ENCODE results near the gene MNT.

The MNT gene

DNA sequence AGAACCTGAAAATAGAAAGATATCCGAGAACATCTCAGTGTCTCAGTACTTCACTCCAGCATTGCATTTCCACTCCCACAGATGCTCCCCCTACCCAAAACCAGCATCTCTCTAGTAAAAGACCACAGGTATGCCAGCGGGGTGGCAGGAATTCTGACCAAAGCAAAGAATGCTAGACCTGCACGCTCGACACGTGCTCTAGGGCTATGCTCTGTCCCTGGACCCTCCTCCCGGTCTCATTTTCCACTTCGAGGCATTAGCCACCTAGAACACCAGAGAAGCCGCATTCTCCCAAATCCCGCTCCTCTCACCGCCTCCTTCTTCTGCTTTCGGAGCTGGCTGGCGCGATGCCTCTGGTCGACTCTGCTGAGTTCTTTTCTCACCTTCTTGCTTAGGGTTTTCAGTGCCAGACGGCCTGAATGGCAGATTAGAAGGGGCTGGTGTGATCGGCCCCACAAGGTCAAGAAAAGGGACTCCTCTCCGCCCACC lies 65.1 kb downstream of the MNT start:
- DNase-seq = peak; percentile 12
- ATAC-seq = no peak

More for the DNA sequence above, 65.1 kb downstream of the MNT start:
- Mint-ChIP-seq H3K4me3 (no peak overlapping the region), H3K9me3 (no peaks in the 10 kb centered on the region), H3K36me3 (ENCODE audit: low read depth) (no peaks in the 10 kb centered on the region), H3K4me1 (peaks cover 14% of the 10 kb centered on the region), H3K27me3 (no peaks in the 10 kb centered on the region), H3K27ac (peak overlapping the region; percentile 99)
